K562 (cell line): ENCODE results near the gene ENTPD3. TPM values are rescaled to one million over a fixed set of nuclear protein-coding genes. Genes with fewer than 3 reads are reported as not detected.
A peak's percentile ranks its signal among the peaks of the same experiment; 100 is the strongest.

Source experiments
- ATAC-seq: fragments of 200-7000 bp; cut with Tn5 transposase; 3 replicates; pipeline ENCODE4 v1.9.1; 2020; ENCODE audit warnings: moderate library complexity
- BruUV-seq: library from RNA; stranded (reverse); fragments of 400-500 nt; replicated peaks from 2 replicates; lab custom pipeline; 2021; lab: Mats Ljungman, UMichigan
- CTCF ChIA-PET: fragments of 300-600 bp; formaldehyde crosslinking; extraction: SDS; loops from one replicate; lab custom pipeline; 2021; ENCODE audit warnings: low intra/inter-chr PET ratio; lab: Yijun Ruan, JAX
- POLR2A ChIA-PET: fragments of 300-600, 350-650 bp; sonication (Branson Sonifier 250); formaldehyde crosslinking; extraction: SDS; loops from one replicate; lab custom pipeline; 2021; ENCODE audit warnings: antibody characterized with exemption, inconsistent platforms; lab: Yijun Ruan, JAX
- DNase-seq, 4 experiments: peaks; one replicate each; pipeline versions ENCODE4 v3.0.0 to v3.0.0-alpha.2; 2011 to 2018; ENCODE audit warnings: low spot score in 3 of 4, mixed read lengths in 3 of 4; ENCODE audit errors: extremely low read depth in 1 of 4
- FAIRE-seq: peaks from 2 replicates; lab custom pipeline; 2011; peaks lifted over from hg19 to GRCh38; lab: Jason Lieb, UNC
- H2AFZ ChIP-seq: 2 replicates; pipeline ENCODE4 v1.6.0; 2011; ENCODE audit warnings: low read depth, low read length, control low read depth, inconsistent platforms
- H3K27ac ChIP-seq: fragments of 200-600 bp; 3 replicates; pipeline ENCODE4 v1.8.0; 2011; ENCODE audit warnings: low read depth, mild to moderate bottlenecking, control low read depth, inconsistent platforms, low read length, moderate library complexity, mixed read lengths; ENCODE audit errors: extremely low read depth
- H3K27me3 ChIP-seq, 2 experiments: fragments of 300-600 bp in 1 of 2; 2 replicates in 1 of 2; 3 replicates in 1 of 2; pipeline versions ENCODE4 v1.6.0 to v1.8.0; 2011; ENCODE audit warnings: inconsistent platforms in 2 of 2, low read length in 2 of 2, mild to moderate bottlenecking in 1 of 2, mixed read lengths in 1 of 2, moderate library complexity in 1 of 2; ENCODE audit not compliant: control insufficient read depth in 2 of 2, insufficient read depth in 2 of 2
- H3K36me3 ChIP-seq: fragments of 300-600 bp; 3 replicates; pipeline ENCODE4 v1.8.0; 2011; ENCODE audit warnings: mild to moderate bottlenecking, low read length, inconsistent platforms; ENCODE audit not compliant: control insufficient read depth, insufficient read depth
- H3K4me1 ChIP-seq, 2 experiments: fragments of 200-600 bp in 1 of 2; replicated peaks in 1 of 2; 2 replicates in 1 of 2; 3 replicates in 1 of 2; pipeline versions ENCODE4 v1.5.1 to v1.8.0; 2011; ENCODE audit warnings: inconsistent platforms in 2 of 2, low read length in 2 of 2, mild to moderate bottlenecking in 1 of 2, mixed read lengths in 1 of 2, moderate library complexity in 1 of 2; ENCODE audit not compliant: control insufficient read depth in 2 of 2, insufficient read depth in 2 of 2
- H3K4me2 ChIP-seq: 2 replicates; pipeline ENCODE4 v1.6.1; 2011; ENCODE audit warnings: low read length, control low read depth, inconsistent platforms, mixed read lengths; ENCODE audit not compliant: insufficient read depth
- H3K4me3 ChIP-seq: fragments of 200-600 bp; sonication (generic), shearing (Covaris generic); 2 replicates; pipeline ENCODE4 v1.5.1; 2016; ENCODE audit warnings: control low read depth, inconsistent platforms
- H3K79me2 ChIP-seq: fragments of 200-600 bp; 3 replicates; pipeline ENCODE4 v1.8.0; 2011; ENCODE audit warnings: low read length, inconsistent platforms; ENCODE audit not compliant: control insufficient read depth, insufficient read depth
- H3K9ac ChIP-seq, 2 experiments: 2 replicates each; pipeline versions ENCODE4 v1.6.0 to v1.6.1; 2011; ENCODE audit warnings: low read depth in 2 of 2, low read length in 2 of 2, control low read depth in 1 of 2, inconsistent platforms in 1 of 2, mild to moderate bottlenecking in 1 of 2, mixed read lengths in 1 of 2; ENCODE audit not compliant: insufficient read depth in 1 of 2
- H3K9me1 ChIP-seq: one replicate; pipeline ENCODE4 v1.6.0; 2011; ENCODE audit warnings: inconsistent platforms, mild to moderate bottlenecking, low read length, moderate library complexity; ENCODE audit not compliant: control insufficient read depth, insufficient read depth
- H3K9me3 ChIP-seq: replicated peaks from 2 replicates; pipeline ENCODE4 v1.5.1; 2011; ENCODE audit warnings: low read depth, low read length, inconsistent platforms; ENCODE audit not compliant: control insufficient read depth, insufficient read depth
- H4K20me1 ChIP-seq: replicated peaks from 2 replicates; pipeline ENCODE4 v1.6.1; 2011; ENCODE audit warnings: low read length, inconsistent platforms, mixed read lengths; ENCODE audit not compliant: control insufficient read depth, insufficient read depth
- CBX5 ChIP-seq: IDR thresholded peaks from 2 replicates; pipeline ENCODE4 v1.6.1; 2014; ENCODE audit warnings: low read depth, borderline replicate concordance
- CSDE1 ChIP-seq, 2 experiments: fragments of 450-650 bp; IDR thresholded peaks; 2 replicates each; pipeline ENCODE4 v1.6.1; 2016; ENCODE audit warnings: mild to moderate bottlenecking in 1 of 2
- MGA ChIP-seq: fragments of 450-650 bp; IDR thresholded peaks from 2 replicates; pipeline ENCODE4 v1.6.1; 2016; ENCODE audit warnings: mild to moderate bottlenecking, moderate library complexity
- SPI1 ChIP-seq: IDR thresholded peaks from 2 replicates; pipeline ENCODE4 v1.6.1; 2011; ENCODE audit warnings: low read depth, low read length, control low read depth, borderline replicate concordance
- WGBS: fragments of 100-300 bp; shearing (Covaris generic); methylation state at CpG from one replicate; pipeline ENCODE4 v1.1.6; 2016; ENCODE audit warnings: low coverage, mixed read lengths; ENCODE audit not compliant: insufficient coverage; ENCODE audit errors: missing lambda C conversion rate; 5-methylcytosine and 5-hydroxymethylcytosine counted together
- in situ Hi-C: fragments of 300-500 bp; cut with MboI; formaldehyde crosslinking; loops from 4 replicates; pipeline ENCODE4 v1.15.0; 2018; ENCODE audit warnings: inconsistent platforms, mixed read lengths
- intact Hi-C: fragments of 100-400 bp; cut with micrococcal nuclease; formaldehyde crosslinking; loops from 2 replicates; pipeline ENCODE4 v1.14.2; 2022
- polyA plus RNA-seq, 8 experiments: library from polyadenylated mRNA; depleted of rRNA in 4 of 8; stranded (reverse) in 5 of 8; unstranded in 3 of 8; fragments of >200 nt; fragmentation: Nextera tagmentation in 2 of 8; fragmentation: Illumina TruSeq in 1 of 8; extraction: Ambion mirVana in 2 of 8; extraction: Trizol in 1 of 8; gene quantifications; 2 replicates each; pipeline versions ENCODE4 v1.2.1 to v1.2.3, GENCODE V29; 2011 to 2014; ENCODE audit warnings: inconsistent platforms in 1 of 8, missing spikeins in 1 of 8
- total RNA-seq, 7 experiments: library from RNA; depleted of rRNA in 6 of 7; stranded (reverse); fragments of >200 nt in 6 of 7; fragmentation: Illumina TruSeq in 2 of 7; extraction: Trizol in 2 of 7; gene quantifications; 2 replicates each; pipeline versions ENCODE4 v1.2.1 to v1.2.3, GENCODE V29; 2011 to 2021; ENCODE audit warnings: low replicate concordance in 1 of 7

The ENTPD3 gene
- total and polyA plus RNA-seq, 9 of the 15 experiments (the other 6 are each of a cell fraction or from before 2014, with no cell fraction given): 0.23 to 2.1 (median 0.58) TPM

GRCh38 chr3:40369716-40370115 lies 17.3 kb upstream of the ENTPD3 start:
- intact Hi-C loops (no loop called here), in situ Hi-C loops (no loop called here)
- no peaks in the 10 kb centered on the region for H3K9me1 ChIP-seq
- no peak overlapping the region for H2AFZ ChIP-seq
- DNase-seq: no peak
- TF ChIP-seq CBX5: no peak
- no peak for TF ChIP-seq MGA
- peak; percentile 78 for TF ChIP-seq SPI1
- no peak for TF ChIP-seq CSDE1 (IDR thresholded peaks at IDR 0.05)
- TF ChIP-seq, all 486 proteins: peak for 1
- CTCF ChIA-PET: no interaction called here
- Histone ChIP-seq H3K27me3 (no peaks in the 10 kb centered on the region), H3K4me1 (peaks cover 18 to 37% of the 10 kb centered on the region in 2 experiments; a peak in 4 of 5 replicates), H3K9me3 (no peaks in the 10 kb centered on the region), H4K20me1 (no peaks in the 10 kb centered on the region), H3K27ac (no peak overlapping the region), H3K4me2 (no peak overlapping the region), H3K79me2 (no peaks in the 10 kb centered on the region), H3K4me3 (no peak overlapping the region), H3K36me3 (no peaks in the 10 kb centered on the region), H3K9ac (no peak overlapping the region)
- POLR2A ChIA-PET: no interaction called here
- ATAC-seq: no peak
- no peak for FAIRE-seq
- no TSS peak for BruUV-seq
- 88% methylated on average over 1 of the region's 1 CpG for WGBS
